SU-DHL-6 (cell line): ENCODE results near the gene EHHADH.

Source experiments
- EZH2phosphoT487 ChIP-seq: fragments of 200-600 bp; sonication (generic), shearing (Covaris generic); conservative IDR thresholded peaks from 2 replicates; pipeline ENCODE4 v1.6.1; 2018; ENCODE audit warnings: mild to moderate bottlenecking, antibody characterized with exemption, low read length, moderate library complexity, mixed read lengths
- TF ChIP-seq, protein P1 (sequence below): fragments of 200-600 bp; sonication (generic); IDR thresholded peaks from one replicate; pipeline ENCODE4 v1.5.1; 2017; ENCODE audit warnings: antibody characterized with exemption, mild to moderate bottlenecking, low read length, moderate library complexity; ENCODE audit not compliant: insufficient read depth, poor library complexity, severe bottlenecking

- TF ChIP-seq, protein P1, sequence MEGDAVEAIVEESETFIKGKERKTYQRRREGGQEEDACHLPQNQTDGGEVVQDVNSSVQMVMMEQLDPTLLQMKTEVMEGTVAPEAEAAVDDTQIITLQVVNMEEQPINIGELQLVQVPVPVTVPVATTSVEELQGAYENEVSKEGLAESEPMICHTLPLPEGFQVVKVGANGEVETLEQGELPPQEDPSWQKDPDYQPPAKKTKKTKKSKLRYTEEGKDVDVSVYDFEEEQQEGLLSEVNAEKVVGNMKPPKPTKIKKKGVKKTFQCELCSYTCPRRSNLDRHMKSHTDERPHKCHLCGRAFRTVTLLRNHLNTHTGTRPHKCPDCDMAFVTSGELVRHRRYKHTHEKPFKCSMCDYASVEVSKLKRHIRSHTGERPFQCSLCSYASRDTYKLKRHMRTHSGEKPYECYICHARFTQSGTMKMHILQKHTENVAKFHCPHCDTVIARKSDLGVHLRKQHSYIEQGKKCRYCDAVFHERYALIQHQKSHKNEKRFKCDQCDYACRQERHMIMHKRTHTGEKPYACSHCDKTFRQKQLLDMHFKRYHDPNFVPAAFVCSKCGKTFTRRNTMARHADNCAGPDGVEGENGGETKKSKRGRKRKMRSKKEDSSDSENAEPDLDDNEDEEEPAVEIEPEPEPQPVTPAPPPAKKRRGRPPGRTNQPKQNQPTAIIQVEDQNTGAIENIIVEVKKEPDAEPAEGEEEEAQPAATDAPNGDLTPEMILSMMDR, result no peak
- no peak for TF ChIP-seq EZH2phosphoT487
These were observed 20.5 kb downstream of the EHHADH start for GRCh38 chr3:185233328-185233727.
